Motor neuron (in vitro differentiated cells): Measurements from ENCODE around the gene CCDC137. TPM values are rescaled to one million over a fixed set of nuclear protein-coding genes. Genes with fewer than 3 reads are reported as not detected.
"Not testable (repeated sequence)": the region's sequence is repeated elsewhere in the genome, so short reads cannot be mapped to it uniquely, and the experiment has no call there.

Experiments used
- ATAC-seq, 8 experiments: fragments of 200-7000 bp; cut with Tn5 transposase; replicated peaks in 6 of 8; 2 replicates each; pipeline ENCODE4 v1.8.0; 2021; ENCODE audit warnings: mild to moderate bottlenecking in 8 of 8, moderate library complexity in 8 of 8
- H3K27ac ChIP-seq, 2 donors: fragments of 250-450 bp; sonication (Bioruptor Pico); 2 replicates each; pipeline ENCODE4 v1.9.0; 2021; ENCODE audit warnings: antibody characterized with exemption in 2 of 2, mild to moderate bottlenecking in 2 of 2, moderate library complexity in 1 of 2
- H3K4me1 ChIP-seq, 2 donors: fragments of 250-450 bp; sonication (Bioruptor Pico); replicated peaks in 1 of 2; 2 replicates each; pipeline ENCODE4 v1.6.1; 2021; ENCODE audit warnings: antibody characterized with exemption in 2 of 2, mild to moderate bottlenecking in 2 of 2, moderate library complexity in 1 of 2
- H3K4me3 ChIP-seq, 5 donors: fragments of 250-450 bp; sonication (Bioruptor Pico); 2 replicates each; pipeline ENCODE4 v1.9.0; 2021; ENCODE audit warnings: antibody characterized with exemption in 5 of 5, mild to moderate bottlenecking in 5 of 5, moderate library complexity in 4 of 5
- WGBS, 10 experiments: fragments of 450-650 bp; shearing (Covaris generic); methylation state at CpG; one replicate each; pipeline ENCODE4 v1.0.0; 2022; 5-methylcytosine and 5-hydroxymethylcytosine counted together
- in situ Hi-C, 9 experiments: fragments of 400-800 bp; cut with MboI; loops; one replicate each; pipeline ENCODE4 v1.15.0; 2021; ENCODE audit warnings: low sequenced_read_pairs in 9 of 9, low pct_unique_long_range_greater_than_20kb in 2 of 9; ENCODE audit not compliant: unreplicated experiment in 9 of 9
- total RNA-seq, 8 experiments: library from RNA; unstranded; fragments of 300-600 nt; gene quantifications; 2 replicates each; pipeline versions ENCODE4 v1.2.3 to v1.2.4, GENCODE V29; 2022

CCDC137 gene, protein sequence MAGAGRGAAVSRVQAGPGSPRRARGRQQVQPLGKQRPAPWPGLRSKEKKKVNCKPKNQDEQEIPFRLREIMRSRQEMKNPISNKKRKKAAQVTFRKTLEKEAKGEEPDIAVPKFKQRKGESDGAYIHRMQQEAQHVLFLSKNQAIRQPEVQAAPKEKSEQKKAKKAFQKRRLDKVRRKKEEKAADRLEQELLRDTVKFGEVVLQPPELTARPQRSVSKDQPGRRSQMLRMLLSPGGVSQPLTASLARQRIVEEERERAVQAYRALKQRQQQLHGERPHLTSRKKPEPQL
- total RNA-seq: 10 to 100 TPM in 6 of 8 experiments, 1 to 10 TPM in 2; 9.1 to 34.6 (median 22.5) TPM

DNA sequence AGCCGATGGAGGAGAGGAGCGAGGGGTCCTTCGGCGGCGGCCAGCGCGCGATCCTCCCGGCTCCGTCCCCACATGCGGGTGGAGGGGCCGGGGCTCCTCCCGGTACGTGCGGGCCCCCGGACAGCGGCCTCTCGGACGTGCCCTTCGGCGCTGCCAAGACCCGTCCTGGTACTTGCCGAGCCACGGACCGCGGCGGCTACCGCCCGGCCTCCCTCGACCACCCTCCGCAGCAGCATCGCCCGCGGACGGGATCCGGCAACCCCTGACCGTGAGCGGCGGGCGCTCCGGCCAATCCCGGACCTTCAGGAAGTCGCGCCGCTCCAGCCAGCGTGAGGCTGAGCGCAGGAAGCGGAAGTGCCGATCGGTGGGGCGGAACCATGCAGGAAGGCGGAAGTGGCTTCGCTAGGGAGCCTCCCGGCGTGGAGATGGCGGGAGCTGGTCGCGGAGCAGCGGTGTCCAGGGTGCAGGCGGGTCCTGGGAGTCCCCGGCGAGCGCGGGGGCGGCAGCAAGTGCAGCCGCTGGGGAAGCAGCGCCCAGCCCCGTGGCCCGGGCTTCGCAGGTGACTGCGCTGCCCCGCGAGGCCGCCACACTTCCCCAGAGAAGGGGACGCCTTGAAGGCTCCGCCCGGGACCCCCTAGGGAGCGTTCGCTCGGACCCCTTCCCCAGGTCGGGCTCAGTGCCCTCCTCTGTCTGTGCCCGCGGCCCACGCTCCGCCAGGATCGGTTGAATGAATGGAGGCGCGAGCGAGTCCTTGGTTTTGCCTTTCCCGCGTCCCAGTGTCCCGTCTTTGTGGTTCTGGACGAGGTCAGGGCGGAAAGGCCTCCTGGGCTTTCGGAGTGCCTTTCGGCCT, at the start of gene CCDC137, which contains the start of gene OXLD1:
CCDC137 (plus strand) TSS at position 396 of the 850 bp plus-strand sequence; CDS start at position 426, 30 bp downstream.
OXLD1 (minus strand) TSS at position 264 of the 850 bp plus-strand sequence; CDS start at position 236, 28 bp downstream.
- Histone ChIP-seq H3K27ac (peak within 1 kb of the TSS; percentile 57 to 89), H3K4me3 (peak within 1 kb of the TSS; percentile 50 to 100 (median 72)), H3K4me1 (peaks cover 15% of the 10 kb centered on the region in 2 donors)
- in situ Hi-C loops: no loop called here
- ATAC-seq: peak; percentile 92 to 98 (median 98)
- WGBS, 10 experiments: 0 to 3% (median 0%) methylated on average over 1 to 19 of the region's 96 CpGs; no CpG with 5 or more reads in 4 of the 10 experiments

DNA sequence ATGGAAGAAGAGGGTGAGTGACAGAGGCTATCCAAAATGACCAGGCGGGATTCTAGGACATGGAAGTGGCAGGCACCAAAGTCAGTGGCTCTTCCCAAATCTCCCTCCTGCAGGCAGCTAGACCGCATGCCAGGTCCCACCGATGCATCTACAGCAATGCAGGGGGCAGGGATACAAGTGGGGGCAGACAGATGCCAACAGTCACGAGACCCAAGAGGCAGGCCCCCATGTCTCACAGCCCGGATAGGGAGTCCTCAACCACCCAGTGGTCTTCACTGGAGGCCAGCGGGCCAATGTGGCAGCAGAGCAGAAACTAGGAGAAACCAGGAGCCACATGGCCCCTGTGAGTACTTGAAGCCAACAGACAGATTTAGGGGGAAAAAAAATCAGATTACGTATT, 49.7 kb upstream of the CCDC137 start:
- in situ Hi-C loops: no loop called here
- H3K4me3 ChIP-seq: no peak overlapping the region
- H3K27ac ChIP-seq: no peak overlapping the region
- H3K4me1 ChIP-seq: peaks cover 2 to 4% of the 10 kb centered on the region in 2 donors
- 0 to 100% (median 96%) methylated on average over 1 to 5 of the region's 7 CpGs; no CpG with 5 or more reads in 4 of the 10 experiments for WGBS, 10 experiments
- ATAC-seq: no peak

DNA sequence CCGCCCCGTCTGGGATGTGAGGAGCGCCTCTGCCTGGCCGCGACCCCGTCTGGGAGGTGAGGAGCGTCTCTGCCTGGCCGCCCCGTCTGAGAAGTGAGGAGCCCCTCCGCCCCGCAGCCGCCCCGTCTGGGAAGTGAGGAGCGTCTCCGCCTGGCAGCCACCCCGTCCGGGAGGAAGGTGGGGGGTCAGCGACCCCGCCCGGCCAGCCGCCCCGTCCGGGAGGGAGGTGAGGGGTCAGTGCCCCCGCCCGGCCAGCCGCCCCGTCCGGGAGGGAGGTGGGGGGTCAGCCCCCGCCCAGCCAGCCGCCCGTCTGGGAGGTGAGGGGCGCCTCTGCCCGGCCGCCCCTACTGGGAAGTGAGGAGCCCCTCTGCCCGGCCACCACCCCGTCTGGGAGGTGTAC, 48.2 kb upstream of the CCDC137 start:
- H3K4me1 ChIP-seq, H3K4me3 ChIP-seq, ATAC-seq, in situ Hi-C loops, H3K27ac ChIP-seq: not testable (repeated sequence)
- WGBS, 10 experiments: no CpG with 5 or more reads among the region's 36 CpGs

DNA sequence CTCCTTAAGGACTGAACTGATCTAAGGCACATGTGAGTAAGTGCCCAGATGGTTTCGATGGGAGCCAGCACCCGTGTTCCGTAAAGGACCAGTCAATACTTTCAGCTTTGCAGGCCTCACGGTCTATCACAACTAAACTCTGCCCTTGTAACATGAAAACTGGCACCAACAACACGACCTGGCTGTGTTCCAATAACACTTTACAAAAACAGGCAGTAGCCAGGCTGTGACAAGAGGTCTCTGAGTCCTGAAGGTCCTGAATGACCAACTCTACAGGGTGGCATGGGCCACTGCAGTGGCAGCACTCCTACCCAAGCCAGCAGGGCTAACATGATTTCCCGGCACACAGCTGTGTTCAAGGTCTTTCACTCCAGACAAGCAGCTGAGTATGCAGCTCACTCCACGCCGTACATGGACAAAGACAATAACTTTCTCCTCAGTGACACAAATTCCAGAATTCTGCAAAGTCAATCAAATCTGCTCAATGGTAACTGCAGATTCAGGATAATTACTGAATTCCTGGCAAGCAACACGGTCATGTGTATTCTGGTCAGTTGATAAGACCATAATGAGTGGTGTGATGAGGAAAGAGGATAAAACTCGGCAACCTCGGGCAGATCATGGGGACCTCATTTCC, 44.9 kb upstream of the CCDC137 start:
- WGBS, 10 experiments: 91 to 100% (median 96%) methylated on average over 1 to 10 of the region's 11 CpGs; no CpG with 5 or more reads in 2 of the 10 experiments
- in situ Hi-C loops: no loop called here
- Histone ChIP-seq H3K27ac (no peak overlapping the region), H3K4me1 (no peaks in the 10 kb centered on the region), H3K4me3 (no peak overlapping the region)
- no peak for ATAC-seq

DNA sequence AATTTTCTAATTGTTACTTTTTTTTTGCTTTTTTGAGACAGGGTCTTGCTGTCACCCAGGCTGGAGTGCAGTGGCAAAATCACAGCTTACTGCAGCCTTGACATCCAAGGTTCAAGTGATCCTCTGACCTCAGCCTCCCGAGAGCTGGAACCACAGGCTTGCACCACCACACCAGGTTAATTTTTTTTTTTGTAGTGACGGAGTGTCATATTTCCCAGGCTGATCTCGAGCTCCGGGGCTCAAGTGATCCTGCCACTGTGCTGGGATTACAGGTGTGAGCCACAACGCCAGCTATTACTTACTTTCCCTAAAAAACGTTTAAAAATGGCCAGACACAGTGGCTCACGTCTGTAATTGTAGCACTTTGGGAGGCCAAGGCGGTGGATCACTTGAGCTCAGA, 36.3 kb upstream of the CCDC137 start:
- peaks cover under 1% of the 10 kb centered on the region in 2 donors for H3K4me1 ChIP-seq
- ATAC-seq: no peak
- WGBS, 10 experiments: 90 to 100% (median 100%) methylated on average over 1 to 5 of the region's 8 CpGs; no CpG with 5 or more reads in 4 of the 10 experiments
- in situ Hi-C loops: no loop called here
- H3K4me3 ChIP-seq: no peak overlapping the region
- no peak overlapping the region for H3K27ac ChIP-seq

DNA sequence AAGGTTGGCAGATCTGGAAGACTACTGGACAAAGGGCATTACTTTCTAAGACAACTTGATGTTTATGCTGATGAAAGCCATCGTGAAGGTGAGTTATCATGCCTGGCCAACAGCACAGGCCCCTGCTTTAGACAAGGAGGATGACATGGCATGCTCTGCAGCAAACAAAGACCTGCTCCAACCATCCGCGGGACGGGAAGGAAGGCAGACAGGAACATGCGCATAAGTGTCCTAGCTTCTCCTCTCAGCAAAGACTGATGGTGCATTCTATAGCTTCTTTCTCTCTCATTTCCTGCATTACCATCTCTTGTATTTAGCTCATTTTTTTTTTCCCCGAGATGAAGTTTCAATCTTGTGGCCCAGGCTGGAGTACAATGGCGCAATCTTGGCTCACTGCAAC, 35.1 kb upstream of the CCDC137 start:
- H3K27ac ChIP-seq: no peak overlapping the region
- H3K4me3 ChIP-seq: no peak overlapping the region
- WGBS, 10 experiments: 40 to 100% (median 70%) methylated on average over 1 to 7 of the region's 7 CpGs; no CpG with 5 or more reads in 3 of the 10 experiments
- peak in 1 of 8 experiments; percentile 12 for ATAC-seq
- H3K4me1 ChIP-seq: peaks cover 8 to 9% of the 10 kb centered on the region in 2 donors
- in situ Hi-C loops: no loop called here

DNA sequence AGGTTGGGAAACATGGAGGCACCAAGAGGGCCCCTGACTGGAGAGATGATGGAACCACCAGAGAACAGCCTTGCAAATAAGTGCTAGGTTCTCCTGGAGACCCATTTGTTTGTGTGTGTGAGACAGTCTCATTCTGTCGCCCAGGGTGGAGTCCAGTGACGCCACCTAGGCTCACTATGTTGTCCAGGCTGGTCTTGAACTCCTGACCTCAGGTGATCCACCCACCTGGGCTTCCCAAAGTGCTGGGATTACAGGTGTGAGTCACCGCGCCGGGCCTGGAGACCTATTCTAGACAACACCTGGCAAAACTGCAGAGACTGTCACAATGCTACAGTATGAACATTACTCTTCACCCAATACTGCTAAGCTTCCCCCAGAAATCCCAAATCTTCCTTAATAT, 31.1 kb upstream of the CCDC137 start:
- in situ Hi-C loops: no loop called here
- Histone ChIP-seq H3K4me3 (peak overlapping the region in 3 of 5 donors; percentile 73 to 99 (median 83)), H3K27ac (no peak overlapping the region), H3K4me1 (peaks cover 8 to 9% of the 10 kb centered on the region in 2 donors)
- WGBS, 10 experiments: 62 to 100% (median 80%) methylated on average over 1 to 5 of the region's 5 CpGs; no CpG with 5 or more reads in 3 of the 10 experiments
- no peak for ATAC-seq

DNA sequence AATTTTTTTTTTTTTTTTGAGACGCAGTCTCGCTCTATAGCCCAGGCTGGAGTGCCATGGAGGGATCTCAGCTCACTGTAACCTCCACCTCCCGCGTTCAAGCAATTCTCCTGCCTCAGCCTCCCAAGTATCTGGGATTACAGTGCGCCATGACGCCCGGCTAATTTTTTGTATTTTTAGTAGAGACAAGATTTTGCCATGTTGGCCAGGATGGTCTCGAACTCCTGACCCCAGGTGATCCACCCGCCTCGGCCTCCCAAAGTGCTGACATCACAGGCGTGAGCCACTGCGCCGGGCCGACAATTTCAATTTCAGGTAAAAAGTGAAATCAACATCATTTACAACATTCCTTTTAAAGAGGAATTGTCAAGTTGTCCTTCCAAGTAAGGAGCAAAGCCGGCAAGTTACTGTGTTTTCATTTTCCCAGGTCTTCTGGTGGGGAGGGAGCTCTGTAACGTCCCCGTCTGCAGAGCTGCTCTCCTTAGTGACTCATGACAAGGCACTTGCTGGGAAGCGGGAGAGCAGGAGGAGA, 30.5 kb upstream of the CCDC137 start:
- H3K4me1 ChIP-seq: peaks cover 8 to 9% of the 10 kb centered on the region in 2 donors
- in situ Hi-C loops: no loop called here
- H3K4me3 ChIP-seq: peak overlapping the region; percentile 73 to 99 (median 87)
- ATAC-seq: peak in 5 of 8 experiments; percentile 31 to 82 (median 43)
- 18 to 66% (median 36%) methylated on average over 2 to 16 of the region's 18 CpGs for WGBS, 10 experiments
- H3K27ac ChIP-seq: peak overlapping the region; percentile 91 to 92

DNA sequence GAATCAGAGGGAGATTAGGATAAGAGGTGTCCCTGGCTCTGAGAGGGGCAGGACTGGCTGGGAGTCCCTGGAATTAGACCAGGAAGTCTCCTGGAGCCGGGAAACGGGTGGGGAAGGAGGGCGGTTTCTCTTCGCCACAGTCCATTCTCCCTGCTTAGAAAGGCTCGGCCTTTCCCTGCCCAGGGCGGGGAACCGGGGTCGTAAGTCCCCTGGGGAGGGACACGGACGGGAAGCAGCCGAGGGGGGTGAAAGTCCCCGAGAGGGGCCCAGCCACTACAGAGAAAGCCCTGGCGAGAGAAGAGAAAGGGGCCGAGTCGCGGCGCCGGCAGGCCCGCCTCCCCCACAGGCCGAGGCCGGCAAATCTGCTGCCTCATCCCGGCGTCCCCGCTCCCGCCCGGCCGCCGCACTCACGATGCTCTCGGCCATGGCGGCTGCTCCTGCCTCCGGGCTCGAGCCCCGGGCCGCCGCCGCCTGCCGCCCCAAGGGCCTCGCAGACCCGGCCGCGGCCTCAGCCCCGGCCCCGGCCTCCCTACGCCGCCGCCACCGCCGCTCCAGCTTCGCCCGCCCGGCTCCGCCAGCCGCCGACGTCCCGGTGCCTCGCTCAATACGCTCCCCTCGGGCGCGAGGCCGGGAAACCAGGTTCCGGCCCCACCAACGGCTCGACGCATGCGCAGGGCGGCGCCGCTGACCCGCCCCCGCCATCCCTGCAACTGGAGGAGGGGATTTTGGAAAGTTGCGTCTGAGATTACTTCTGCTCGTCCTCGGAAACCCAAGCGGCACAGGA, 29.8 kb upstream of the CCDC137 start, which contains the start of the genes NPLOC4 and TSPAN10:
NPLOC4 (minus strand) TSS at position 608 of the 784 bp plus-strand sequence; CDS start at position 426, 182 bp downstream.
TSPAN10 (plus strand) TSS at position 692 of the 784 bp plus-strand sequence. CDS start 5,217 bp downstream, outside the sequence.
- Histone ChIP-seq H3K4me3 (peak within 1 kb of the TSS; percentile 73 to 99 (median 87)), H3K27ac (peak within 1 kb of the TSS; percentile 91 to 92), H3K4me1 (peaks cover 8 to 9% of the 10 kb centered on the region in 2 donors)
- 0 to 7% (median 0%) methylated on average over 1 to 13 of the region's 77 CpGs; no CpG with 5 or more reads in 4 of the 10 experiments for WGBS, 10 experiments
- in situ Hi-C loops: no loop called here
- ATAC-seq: peak; percentile 75 to 94 (median 88)

DNA sequence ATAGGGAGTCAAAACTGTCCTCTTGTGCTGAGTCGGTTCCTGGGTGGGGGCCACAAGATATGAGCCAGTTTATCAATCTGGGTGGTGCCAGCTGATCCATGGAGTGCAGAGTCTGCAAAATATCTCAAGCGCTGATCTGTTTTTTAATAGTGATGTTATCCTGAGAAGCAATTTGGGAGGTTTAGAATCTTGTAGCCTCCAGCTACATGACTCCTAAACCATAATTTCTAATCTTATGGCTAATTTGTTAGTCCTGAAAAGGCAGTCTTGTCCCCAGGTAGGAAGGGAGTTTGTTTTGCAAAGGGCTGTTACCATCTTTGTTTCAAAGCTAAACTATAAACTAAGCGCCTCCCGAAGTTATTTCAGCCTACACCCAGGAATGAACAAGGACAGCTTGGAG, 27.9 kb upstream of the CCDC137 start:
- no peak overlapping the region for H3K4me3 ChIP-seq
- WGBS, 10 experiments: 70 to 100% (median 94%) methylated on average over 1 to 4 of the region's 4 CpGs; no CpG with 5 or more reads in 1 of the 10 experiments
- peaks cover 8 to 9% of the 10 kb centered on the region in 2 donors for H3K4me1 ChIP-seq
- no peak for ATAC-seq
- H3K27ac ChIP-seq: no peak overlapping the region
- in situ Hi-C loops: no loop called here

DNA sequence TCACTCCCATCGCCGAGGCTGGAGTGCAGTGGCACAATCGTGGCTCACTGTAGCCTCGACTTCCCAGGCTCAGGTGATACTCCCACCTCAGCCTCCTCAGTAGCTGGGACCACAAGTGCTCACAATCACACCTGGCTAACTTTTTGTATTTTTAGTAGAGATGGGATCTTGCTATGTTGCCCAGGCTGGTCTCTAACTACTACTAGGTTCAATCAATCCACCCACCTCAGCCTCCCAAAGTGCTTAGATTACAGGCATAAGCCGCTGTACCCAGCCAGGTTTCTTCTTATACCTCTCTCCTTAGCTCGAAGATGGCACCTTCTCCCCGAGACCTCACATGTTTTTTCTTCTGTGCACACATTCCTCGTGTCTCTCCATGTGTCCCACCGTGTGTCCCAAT, 26.5 kb upstream of the CCDC137 start:
- Histone ChIP-seq H3K27ac (no peak overlapping the region), H3K4me1 (peaks cover 8 to 9% of the 10 kb centered on the region in 2 donors), H3K4me3 (no peak overlapping the region)
- in situ Hi-C loops: no loop called here
- WGBS, 10 experiments: 72 to 93% (median 82%) methylated on average over 2 to 5 of the region's 9 CpGs; no CpG with 5 or more reads in 4 of the 10 experiments
- no peak for ATAC-seq
